Liver (tissue), 9 donors: Measurements from ENCODE around the gene PRCD. TPM values are rescaled to one million over a fixed set of nuclear protein-coding genes. Genes with fewer than 3 reads are reported as not detected.
A peak's percentile ranks its signal among the peaks of the same experiment; 100 is the strongest.

ENCODE experiments used
- DNase-seq: peaks from one replicate; pipeline ENCODE4 v3.0.0-alpha.2; 2017; ENCODE audit warnings: low spot score
- H3K27ac ChIP-seq, 2 donors: one replicate each; pipeline ENCODE4 v1.7.0; 2013; ENCODE audit warnings: inconsistent platforms in 2 of 2, low read length in 2 of 2, control low read depth in 1 of 2, low read depth in 1 of 2, mild to moderate bottlenecking in 1 of 2
- H3K27me3 ChIP-seq, 4 donors: one replicate each; pipeline versions ENCODE4 v1.6.1 to v1.7.0; 2013; ENCODE audit warnings: low read length in 3 of 4, inconsistent platforms in 1 of 4, mild to moderate bottlenecking in 1 of 4, moderate library complexity in 1 of 4; ENCODE audit not compliant: control insufficient read depth in 4 of 4, insufficient read depth in 4 of 4
- H3K36me3 ChIP-seq, 4 donors: one replicate each; pipeline versions ENCODE4 v1.6.1 to v1.7.0; 2013; ENCODE audit warnings: low read length in 3 of 4, mild to moderate bottlenecking in 3 of 4, low read depth in 1 of 4, moderate library complexity in 1 of 4; ENCODE audit not compliant: control insufficient read depth in 4 of 4, insufficient read depth in 3 of 4
- H3K4me1 ChIP-seq, 4 donors: one replicate each; pipeline versions ENCODE4 v1.6.1 to v1.7.0; 2013; ENCODE audit warnings: low read length in 3 of 4, mild to moderate bottlenecking in 3 of 4, moderate library complexity in 1 of 4; ENCODE audit not compliant: control insufficient read depth in 4 of 4, insufficient read depth in 4 of 4
- H3K4me3 ChIP-seq, 3 donors: one replicate each; pipeline versions ENCODE4 v1.6.1 to v1.7.0; 2013; ENCODE audit warnings: low read length in 3 of 3, control low read depth in 1 of 3, low read depth in 1 of 3, mild to moderate bottlenecking in 1 of 3
- H3K9ac ChIP-seq, 2 donors: one replicate each; pipeline ENCODE4 v1.7.0; 2013; ENCODE audit warnings: low read length in 2 of 2, mild to moderate bottlenecking in 2 of 2, moderate library complexity in 2 of 2, control low read depth in 1 of 2, low read depth in 1 of 2
- H3K9me3 ChIP-seq, 4 donors: one replicate each; pipeline versions ENCODE4 v1.6.1 to v1.7.0; 2013; ENCODE audit warnings: low read length in 3 of 4; ENCODE audit not compliant: control insufficient read depth in 4 of 4
- EGR1 ChIP-seq, 2 donors: IDR thresholded peaks; 2 replicates each; pipeline ENCODE4 v1.6.1; 2016 to 2018; ENCODE audit warnings: antibody characterized with exemption in 2 of 2, low read depth in 2 of 2
- FOXA1 ChIP-seq: IDR thresholded peaks from 2 replicates; pipeline ENCODE4 v1.6.1; 2016; ENCODE audit warnings: antibody characterized with exemption
- FOXA2 ChIP-seq: IDR thresholded peaks from 2 replicates; pipeline ENCODE4 v1.6.1; 2016; ENCODE audit warnings: antibody characterized with exemption
- GABPA ChIP-seq, 2 donors: IDR thresholded peaks in 1 of 2; conservative IDR thresholded peaks in 1 of 2; 2 replicates each; pipeline ENCODE4 v1.6.1; 2016; ENCODE audit warnings: antibody characterized with exemption in 2 of 2, mild to moderate bottlenecking in 1 of 2, moderate library complexity in 1 of 2
- HNF4A ChIP-seq, 2 donors: conservative IDR thresholded peaks; 2 replicates each; pipeline ENCODE4 v1.6.1; 2016; ENCODE audit warnings: antibody characterized with exemption in 2 of 2, mild to moderate bottlenecking in 2 of 2
- HNF4G ChIP-seq: IDR thresholded peaks from 2 replicates; pipeline ENCODE4 v1.6.1; 2016; ENCODE audit warnings: antibody characterized with exemption
- JUND ChIP-seq, 2 donors: IDR thresholded peaks; 2 replicates each; pipeline ENCODE4 v1.6.1; 2016; ENCODE audit warnings: antibody characterized with exemption in 2 of 2
- NR2F2 ChIP-seq: IDR thresholded peaks from 2 replicates; pipeline ENCODE4 v1.6.1; 2016; ENCODE audit warnings: antibody characterized with exemption
- RAD21 ChIP-seq, 2 donors: IDR thresholded peaks; 2 replicates each; pipeline ENCODE4 v1.6.1; 2016; ENCODE audit warnings: antibody characterized with exemption in 2 of 2, mild to moderate bottlenecking in 2 of 2
- RXRA ChIP-seq, 2 donors: IDR thresholded peaks; 2 replicates each; pipeline ENCODE4 v1.6.1; 2017 to 2018; ENCODE audit warnings: antibody characterized with exemption in 2 of 2, mild to moderate bottlenecking in 1 of 2
- SP1 ChIP-seq: IDR thresholded peaks from 2 replicates; pipeline ENCODE4 v1.6.1; 2018; ENCODE audit warnings: antibody characterized with exemption, mild to moderate bottlenecking
- TAF1 ChIP-seq: conservative IDR thresholded peaks from 2 replicates; pipeline ENCODE4 v1.6.1; 2016; ENCODE audit warnings: antibody characterized with exemption, mild to moderate bottlenecking
- YY1 ChIP-seq: IDR thresholded peaks from 2 replicates; pipeline ENCODE4 v1.6.1; 2016; ENCODE audit warnings: antibody characterized with exemption, mild to moderate bottlenecking
- WGBS: extraction: QIAGEN DNeasy Blood & Tissue Kit; methylation state at CpG from one replicate; pipeline ENCODE4 v1.1.7; 2013; 5-methylcytosine and 5-hydroxymethylcytosine counted together
- polyA plus RNA-seq, 2 donors: library from polyadenylated mRNA; stranded (reverse) in 1 of 2; unstranded in 1 of 2; fragments of 200-250 nt in 1 of 2; fragments of >200 nt in 1 of 2; fragmentation: Nextera tagmentation in 1 of 2; extraction: Ambion mirVana in 1 of 2; gene quantifications; one replicate each; pipeline versions ENCODE4 v1.2.1 to v1.2.3, GENCODE V29; 2013 to 2015
- total RNA-seq, 2 donors: library from RNA; depleted of rRNA; stranded (reverse); fragments of >200 nt; gene quantifications; one replicate each; pipeline ENCODE4 v1.2.3, GENCODE V29; 2014
- TF ChIP-seq, protein P1 (sequence below): IDR thresholded peaks from 2 replicates; pipeline ENCODE4 v1.6.1; 2016; ENCODE audit warnings: antibody characterized with exemption
- TF ChIP-seq, protein P2 (sequence below): fragments of 150-350 bp; IDR thresholded peaks from 2 replicates; pipeline ENCODE4 v1.5.1; 2017; ENCODE audit warnings: improper control_type of control experiment, low read depth, low read length; ENCODE audit not compliant: missing input control
- TF ChIP-seq, protein P3 (sequence below): IDR thresholded peaks from 2 replicates; pipeline ENCODE4 v1.6.1; 2016; ENCODE audit warnings: antibody characterized with exemption
- TF ChIP-seq, protein P4 (sequence below): IDR thresholded peaks from 2 replicates; pipeline ENCODE4 v1.6.1; 2016; ENCODE audit warnings: antibody characterized with exemption
- TF ChIP-seq, protein P5 (sequence below): IDR thresholded peaks from 2 replicates; pipeline ENCODE4 v1.6.1; 2016; ENCODE audit warnings: antibody characterized with exemption, mild to moderate bottlenecking
- donor health status: healthy.
- donor health status: healthy.
- donor health status: healthy.
- donor health status: healthy.
- donor health status: healthy.

PRCD gene
- total and polyA plus RNA-seq, 4 donors = 0.63 to 1.0 (median 0.75) TPM; not detected in 1

DNA sequence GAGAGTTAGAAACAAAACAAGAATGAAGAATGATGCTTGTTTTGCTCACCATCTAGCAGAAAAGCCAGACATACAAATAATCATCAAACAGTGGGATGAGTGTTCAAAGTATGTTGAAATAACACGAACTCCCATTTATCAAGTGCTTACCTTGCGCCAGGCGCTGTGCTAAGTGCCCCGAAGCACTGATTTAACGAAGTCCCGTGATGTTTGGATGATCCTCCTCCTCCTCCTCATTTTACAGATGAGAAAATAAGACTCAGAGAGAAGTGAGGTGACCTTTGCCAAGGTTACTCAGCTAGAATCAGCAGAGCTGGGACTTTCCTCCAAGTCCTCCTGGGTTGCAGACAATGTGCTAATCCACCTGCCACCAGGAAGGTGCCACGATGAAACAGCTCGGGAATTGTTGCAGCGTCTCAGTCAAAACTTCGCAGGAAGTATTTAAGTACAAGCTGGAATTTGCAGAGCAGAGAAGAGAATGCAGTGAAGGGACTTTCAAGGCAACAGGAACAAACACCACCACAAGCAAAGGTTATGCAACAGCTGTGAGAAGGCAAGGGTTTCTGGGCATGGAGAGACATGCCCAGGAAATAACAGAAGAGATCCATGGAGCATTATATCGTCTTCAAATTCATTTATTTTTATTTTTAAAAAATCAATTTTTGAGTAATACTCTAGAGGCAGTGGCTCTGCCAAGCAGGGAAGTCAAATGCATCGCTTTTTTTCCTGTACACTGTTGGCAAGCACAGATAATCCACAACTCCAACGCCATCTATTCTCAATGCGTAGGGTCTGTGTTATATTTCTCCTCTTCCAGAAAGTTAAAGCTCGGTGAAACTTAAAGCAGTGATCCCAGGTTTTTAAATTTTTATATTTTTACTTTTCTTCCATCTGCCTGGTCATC, 11.1 kb downstream of the PRCD start:
- Histone ChIP-seq H3K27ac (peak overlapping the region; percentile 74 to 84), H3K9ac (peak overlapping the region in 1 of 2 donors; percentile 26), H3K4me1 (peaks cover 7 to 49% (median 41%) of the 10 kb centered on the region in 4 donors), H3K4me3 (peak overlapping the region in 1 of 3 donors; percentile 32), H3K9me3 (no peaks in the 10 kb centered on the region), H3K27me3 (no peaks in the 10 kb centered on the region), H3K36me3 (no peaks in the 10 kb centered on the region)
- WGBS = 32% methylated on average over 15 of the region's 15 CpGs
- no peak for DNase-seq
- no peak for TF ChIP-seq YY1
- peak in 1 of 2 donors; percentile 25 for TF ChIP-seq JUND (IDR thresholded peaks at IDR 0.05)
- TF ChIP-seq, protein P1, sequence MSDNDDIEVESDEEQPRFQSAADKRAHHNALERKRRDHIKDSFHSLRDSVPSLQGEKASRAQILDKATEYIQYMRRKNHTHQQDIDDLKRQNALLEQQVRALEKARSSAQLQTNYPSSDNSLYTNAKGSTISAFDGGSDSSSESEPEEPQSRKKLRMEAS = no peak
- TF ChIP-seq FOXA2 = peak; percentile 29
- TF ChIP-seq RXRA (IDR thresholded peaks at IDR 0.05) = peak in 1 of 2 donors; percentile 15
- no peak for TF ChIP-seq GABPA (IDR thresholded peaks at IDR 0.05 in 1 of 2, conservative IDR thresholded peaks at IDR 0.05 in 1 of 2)
- no peak for TF ChIP-seq RAD21 (IDR thresholded peaks at IDR 0.05)
- no peak for TF ChIP-seq EGR1 (IDR thresholded peaks at IDR 0.05; ENCODE audit: low read depth in 2 of 2)
- no peak for TF ChIP-seq HNF4G
- TF ChIP-seq HNF4A (conservative IDR thresholded peaks at IDR 0.05) = peak in 1 of 2 donors; percentile 21

DNA sequence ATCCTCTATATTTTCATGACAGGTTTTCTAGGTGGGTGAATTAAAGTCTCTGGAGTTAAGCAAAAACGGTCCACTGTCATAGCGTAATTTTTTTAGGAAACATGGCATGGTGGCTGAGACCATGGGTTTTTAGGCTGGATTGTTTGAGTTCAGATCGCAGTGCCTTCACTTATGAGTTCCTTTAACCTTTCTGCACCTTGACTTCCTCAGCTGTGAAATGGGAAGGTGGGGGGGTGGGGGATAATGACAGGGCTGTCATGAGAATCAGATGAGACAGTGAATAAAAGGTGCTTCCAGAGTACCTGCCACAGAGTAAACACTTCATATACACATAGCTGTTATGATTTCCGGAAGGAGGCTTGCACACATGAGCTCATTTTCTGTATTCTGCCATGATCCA, 11.8 kb downstream of the PRCD start:
- Histone ChIP-seq H3K9me3 (no peaks in the 10 kb centered on the region), H3K27ac (no peak overlapping the region), H3K36me3 (no peaks in the 10 kb centered on the region), H3K9ac (no peak overlapping the region), H3K4me3 (no peak overlapping the region), H3K27me3 (no peaks in the 10 kb centered on the region), H3K4me1 (peaks cover 10 to 51% (median 41%) of the 10 kb centered on the region in 4 donors)
- 79% methylated on average over 4 of the region's 4 CpGs for WGBS
- DNase-seq = no peak
- TF ChIP-seq YY1 = no peak
- no peak for TF ChIP-seq FOXA1
- no peak for TF ChIP-seq SP1
- TF ChIP-seq HNF4G = no peak
- TF ChIP-seq EGR1 (IDR thresholded peaks at IDR 0.05; ENCODE audit: low read depth in 2 of 2) = no peak
- no peak for TF ChIP-seq HNF4A (conservative IDR thresholded peaks at IDR 0.05)
- no peak for TF ChIP-seq JUND (IDR thresholded peaks at IDR 0.05)
- TF ChIP-seq RAD21 (IDR thresholded peaks at IDR 0.05) = no peak
- TF ChIP-seq, protein P2, sequence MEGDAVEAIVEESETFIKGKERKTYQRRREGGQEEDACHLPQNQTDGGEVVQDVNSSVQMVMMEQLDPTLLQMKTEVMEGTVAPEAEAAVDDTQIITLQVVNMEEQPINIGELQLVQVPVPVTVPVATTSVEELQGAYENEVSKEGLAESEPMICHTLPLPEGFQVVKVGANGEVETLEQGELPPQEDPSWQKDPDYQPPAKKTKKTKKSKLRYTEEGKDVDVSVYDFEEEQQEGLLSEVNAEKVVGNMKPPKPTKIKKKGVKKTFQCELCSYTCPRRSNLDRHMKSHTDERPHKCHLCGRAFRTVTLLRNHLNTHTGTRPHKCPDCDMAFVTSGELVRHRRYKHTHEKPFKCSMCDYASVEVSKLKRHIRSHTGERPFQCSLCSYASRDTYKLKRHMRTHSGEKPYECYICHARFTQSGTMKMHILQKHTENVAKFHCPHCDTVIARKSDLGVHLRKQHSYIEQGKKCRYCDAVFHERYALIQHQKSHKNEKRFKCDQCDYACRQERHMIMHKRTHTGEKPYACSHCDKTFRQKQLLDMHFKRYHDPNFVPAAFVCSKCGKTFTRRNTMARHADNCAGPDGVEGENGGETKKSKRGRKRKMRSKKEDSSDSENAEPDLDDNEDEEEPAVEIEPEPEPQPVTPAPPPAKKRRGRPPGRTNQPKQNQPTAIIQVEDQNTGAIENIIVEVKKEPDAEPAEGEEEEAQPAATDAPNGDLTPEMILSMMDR = no peak
- TF ChIP-seq, protein P3, sequence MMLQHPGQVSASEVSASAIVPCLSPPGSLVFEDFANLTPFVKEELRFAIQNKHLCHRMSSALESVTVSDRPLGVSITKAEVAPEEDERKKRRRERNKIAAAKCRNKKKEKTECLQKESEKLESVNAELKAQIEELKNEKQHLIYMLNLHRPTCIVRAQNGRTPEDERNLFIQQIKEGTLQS = no peak
- no peak for TF ChIP-seq TAF1
- TF ChIP-seq, protein P1 = no peak
- TF ChIP-seq, protein P4, sequence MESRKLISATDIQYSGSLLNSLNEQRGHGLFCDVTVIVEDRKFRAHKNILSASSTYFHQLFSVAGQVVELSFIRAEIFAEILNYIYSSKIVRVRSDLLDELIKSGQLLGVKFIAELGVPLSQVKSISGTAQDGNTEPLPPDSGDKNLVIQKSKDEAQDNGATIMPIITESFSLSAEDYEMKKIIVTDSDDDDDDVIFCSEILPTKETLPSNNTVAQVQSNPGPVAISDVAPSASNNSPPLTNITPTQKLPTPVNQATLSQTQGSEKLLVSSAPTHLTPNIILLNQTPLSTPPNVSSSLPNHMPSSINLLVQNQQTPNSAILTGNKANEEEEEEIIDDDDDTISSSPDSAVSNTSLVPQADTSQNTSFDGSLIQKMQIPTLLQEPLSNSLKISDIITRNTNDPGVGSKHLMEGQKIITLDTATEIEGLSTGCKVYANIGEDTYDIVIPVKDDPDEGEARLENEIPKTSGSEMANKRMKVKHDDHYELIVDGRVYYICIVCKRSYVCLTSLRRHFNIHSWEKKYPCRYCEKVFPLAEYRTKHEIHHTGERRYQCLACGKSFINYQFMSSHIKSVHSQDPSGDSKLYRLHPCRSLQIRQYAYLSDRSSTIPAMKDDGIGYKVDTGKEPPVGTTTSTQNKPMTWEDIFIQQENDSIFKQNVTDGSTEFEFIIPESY = no peak
- no peak for TF ChIP-seq RXRA (IDR thresholded peaks at IDR 0.05)
- TF ChIP-seq FOXA2 = no peak
- no peak for TF ChIP-seq GABPA (IDR thresholded peaks at IDR 0.05 in 1 of 2, conservative IDR thresholded peaks at IDR 0.05 in 1 of 2)
- no peak for TF ChIP-seq NR2F2
- TF ChIP-seq, protein P5, sequence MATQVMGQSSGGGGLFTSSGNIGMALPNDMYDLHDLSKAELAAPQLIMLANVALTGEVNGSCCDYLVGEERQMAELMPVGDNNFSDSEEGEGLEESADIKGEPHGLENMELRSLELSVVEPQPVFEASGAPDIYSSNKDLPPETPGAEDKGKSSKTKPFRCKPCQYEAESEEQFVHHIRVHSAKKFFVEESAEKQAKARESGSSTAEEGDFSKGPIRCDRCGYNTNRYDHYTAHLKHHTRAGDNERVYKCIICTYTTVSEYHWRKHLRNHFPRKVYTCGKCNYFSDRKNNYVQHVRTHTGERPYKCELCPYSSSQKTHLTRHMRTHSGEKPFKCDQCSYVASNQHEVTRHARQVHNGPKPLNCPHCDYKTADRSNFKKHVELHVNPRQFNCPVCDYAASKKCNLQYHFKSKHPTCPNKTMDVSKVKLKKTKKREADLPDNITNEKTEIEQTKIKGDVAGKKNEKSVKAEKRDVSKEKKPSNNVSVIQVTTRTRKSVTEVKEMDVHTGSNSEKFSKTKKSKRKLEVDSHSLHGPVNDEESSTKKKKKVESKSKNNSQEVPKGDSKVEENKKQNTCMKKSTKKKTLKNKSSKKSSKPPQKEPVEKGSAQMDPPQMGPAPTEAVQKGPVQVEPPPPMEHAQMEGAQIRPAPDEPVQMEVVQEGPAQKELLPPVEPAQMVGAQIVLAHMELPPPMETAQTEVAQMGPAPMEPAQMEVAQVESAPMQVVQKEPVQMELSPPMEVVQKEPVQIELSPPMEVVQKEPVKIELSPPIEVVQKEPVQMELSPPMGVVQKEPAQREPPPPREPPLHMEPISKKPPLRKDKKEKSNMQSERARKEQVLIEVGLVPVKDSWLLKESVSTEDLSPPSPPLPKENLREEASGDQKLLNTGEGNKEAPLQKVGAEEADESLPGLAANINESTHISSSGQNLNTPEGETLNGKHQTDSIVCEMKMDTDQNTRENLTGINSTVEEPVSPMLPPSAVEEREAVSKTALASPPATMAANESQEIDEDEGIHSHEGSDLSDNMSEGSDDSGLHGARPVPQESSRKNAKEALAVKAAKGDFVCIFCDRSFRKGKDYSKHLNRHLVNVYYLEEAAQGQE = no peak
